Caco-2 (cell line): Measurements from ENCODE around the gene CXCL6. TPM values are rescaled to one million over a fixed set of nuclear protein-coding genes. Genes with fewer than 3 reads are reported as not detected.
A peak's percentile ranks its signal among the peaks of the same experiment; 100 is the strongest.

Source experiments
- BruUV-seq: library from RNA; stranded (reverse); fragments of 400-500 nt; replicated peaks from 2 replicates; lab custom pipeline; 2021; lab: Mats Ljungman, UMichigan
- CTCF ChIA-PET: fragments of 300-600 bp; sonication (Branson Sonifier 250); formaldehyde crosslinking; loops from one replicate; lab custom pipeline; 2022; ENCODE audit warnings: antibody characterized with exemption; lab: Charles Lee
- POLR2A ChIA-PET: fragments of 300-600 bp; sonication (Branson Sonifier 250); formaldehyde crosslinking; loops from one replicate; lab custom pipeline; 2022; ENCODE audit warnings: antibody characterized with exemption; lab: Charles Lee
- DNase-seq, 2 experiments: peaks; one replicate each; pipeline versions ENCODE4 v3.0.0 to v3.0.0-alpha.2; 2020 to 2022
- H3K27me3 ChIP-seq: replicated peaks from 2 replicates; pipeline ENCODE4 v1.6.0; 2011; ENCODE audit warnings: low read length; ENCODE audit not compliant: control insufficient read depth, insufficient read depth
- H3K36me3 ChIP-seq: 2 replicates; pipeline ENCODE4 v1.5.1; 2011; ENCODE audit warnings: low read length; ENCODE audit not compliant: control insufficient read depth, insufficient read depth
- H3K4me1 ChIP-seq: fragments of 250-450 bp; sonication (Bioruptor Pico); 2 replicates; pipeline ENCODE4 v1.5.1; 2020; ENCODE audit warnings: mild to moderate bottlenecking
- H3K4me3 ChIP-seq: 2 replicates; pipeline ENCODE4 v1.5.1; 2011; ENCODE audit warnings: low read depth, mild to moderate bottlenecking, control low read depth, low read length
- H3K9me3 ChIP-seq: fragments of 250-450 bp; sonication (Bioruptor Pico); 2 replicates; pipeline ENCODE4 v1.5.1; 2020; ENCODE audit warnings: mild to moderate bottlenecking, moderate library complexity
- H3K27ac Mint-ChIP-seq: one replicate; pipeline ENCODE4 v1.8.0; 2022; ENCODE audit warnings: mixed read lengths; ENCODE audit not compliant: unreplicated experiment
- H3K27me3 Mint-ChIP-seq: one replicate; pipeline ENCODE4 v1.8.0; 2022; ENCODE audit warnings: mixed read lengths; ENCODE audit not compliant: insufficient read depth, unreplicated experiment
- H3K36me3 Mint-ChIP-seq: one replicate; pipeline ENCODE4 v1.8.0; 2022; ENCODE audit warnings: mild to moderate bottlenecking, mixed read lengths; ENCODE audit not compliant: insufficient read depth, unreplicated experiment
- H3K4me1 Mint-ChIP-seq: one replicate; pipeline ENCODE4 v1.8.0; 2022; ENCODE audit warnings: low read depth, mixed read lengths; ENCODE audit not compliant: unreplicated experiment
- H3K4me3 Mint-ChIP-seq: one replicate; pipeline ENCODE4 v1.8.0; 2022; ENCODE audit warnings: mild to moderate bottlenecking, moderate library complexity, mixed read lengths; ENCODE audit not compliant: unreplicated experiment
- H3K9me3 Mint-ChIP-seq: one replicate; pipeline ENCODE4 v1.8.0; 2022; ENCODE audit warnings: mixed read lengths; ENCODE audit not compliant: unreplicated experiment
- CTCF ChIP-seq, 2 experiments: fragments of 200-600 bp in 1 of 2; IDR thresholded peaks; 1 replicate in 1 of 2; 2 replicates in 1 of 2; pipeline versions ENCODE4 v1.5.1 to v1.8.0; 2011 to 2022; ENCODE audit warnings: antibody characterized with exemption in 1 of 2, control low read depth in 1 of 2, inconsistent platforms in 1 of 2, low read depth in 1 of 2, low read length in 1 of 2, mild to moderate bottlenecking in 1 of 2, moderate library complexity in 1 of 2; ENCODE audit not compliant: insufficient read depth in 1 of 2, severe bottlenecking in 1 of 2, unreplicated experiment in 1 of 2
- intact Hi-C: fragments of 100-400 bp; cut with micrococcal nuclease; formaldehyde crosslinking; loops from one replicate; pipeline ENCODE4 v1.10.0; 2022; ENCODE audit not compliant: unreplicated experiment
- total RNA-seq: library from RNA; stranded (reverse); gene quantifications from 2 replicates; pipeline ENCODE4 v1.2.3, GENCODE V29; 2022

The CXCL6 gene
- total RNA-seq, 1 experiment from 2014 or later = not detected

GRCh38 chr4:73864365-73864764, 27.9 kb downstream of the CXCL6 start:
- H3K27me3 Mint-ChIP-seq = peaks cover 8% of the 10 kb centered on the region
- no peaks in the 10 kb centered on the region; the same call in 1 of the 2 replicates for H3K4me1 ChIP-seq
- H3K27me3 ChIP-seq = no peaks in the 10 kb centered on the region
- no peaks in the 10 kb centered on the region for H3K36me3 Mint-ChIP-seq
- H3K4me1 Mint-ChIP-seq = no peaks in the 10 kb centered on the region
- no peaks in the 10 kb centered on the region for H3K9me3 Mint-ChIP-seq
- ChIA-PET POLR2A (interaction anchor here (0.5 kb wide), 1 partner anchor 235 kb away, joined by 3 read pairs; no protein-coding TSS in a partner anchor), CTCF (interaction anchor here (0.5 to 1.1 kb wide), 9 partner anchors 8 to 290 kb away, joined by 3 to 8 read pairs (median 3); partner anchors contain the start of gene CXCL3)
- no peaks in the 10 kb centered on the region for H3K9me3 ChIP-seq
- no TSS peak for BruUV-seq
- H3K4me3 ChIP-seq = no peak overlapping the region
- H3K27ac Mint-ChIP-seq = no peak overlapping the region
- intact Hi-C loops = loop anchor here (1.0 kb wide), 2 partner anchors 135 to 202 kb away; no protein-coding TSS in a partner anchor
- TF ChIP-seq CTCF (IDR thresholded peaks at IDR 0.05; ENCODE audit: insufficient read depth in 1 of 2, low read depth in 1 of 2, low read length in 1 of 2, severe bottlenecking in 1 of 2, unreplicated experiment in 1 of 2) = peak; percentile 52 to 69
- DNase-seq = peak; percentile 32
- no peak overlapping the region for H3K4me3 Mint-ChIP-seq
- no peaks in the 10 kb centered on the region for H3K36me3 ChIP-seq

GRCh38 chr4:73864961-73865360, 28.5 kb downstream of the CXCL6 start:
- peaks cover 8% of the 10 kb centered on the region for H3K27me3 Mint-ChIP-seq
- CTCF ChIA-PET = interaction anchor here (0.5 to 1.1 kb wide), 9 partner anchors 8 to 291 kb away, joined by 3 to 8 read pairs (median 3); partner anchors contain the start of gene CXCL3

More at GRCh38 chr4:73864961-73865360, 28.5 kb downstream of the CXCL6 start:
- no TSS peak for BruUV-seq
- H3K27ac Mint-ChIP-seq = no peak overlapping the region
- no peaks in the 10 kb centered on the region for H3K36me3 Mint-ChIP-seq
- H3K9me3 ChIP-seq = no peaks in the 10 kb centered on the region
- no peaks in the 10 kb centered on the region; the same call in 1 of the 2 replicates for H3K4me1 ChIP-seq
- TF ChIP-seq CTCF (IDR thresholded peaks at IDR 0.05; ENCODE audit: insufficient read depth in 1 of 2, low read depth in 1 of 2, low read length in 1 of 2, severe bottlenecking in 1 of 2, unreplicated experiment in 1 of 2) = no peak
- POLR2A ChIA-PET = interaction anchor here (0.5 kb wide), 1 partner anchor 234 kb away, joined by 3 read pairs; no protein-coding TSS in a partner anchor
- no peak overlapping the region for H3K4me3 Mint-ChIP-seq
- H3K27me3 ChIP-seq = no peaks in the 10 kb centered on the region
- H3K9me3 Mint-ChIP-seq = no peaks in the 10 kb centered on the region
- H3K4me3 ChIP-seq = no peak overlapping the region
- H3K36me3 ChIP-seq = no peaks in the 10 kb centered on the region
- DNase-seq = no peak
- H3K4me1 Mint-ChIP-seq = no peaks in the 10 kb centered on the region
- intact Hi-C loops = loop anchor here (1.0 kb wide), 2 partner anchors 136 to 203 kb away; no protein-coding TSS in a partner anchor
